GM19035 (cell line): ENCODE measurements around the gene GFPT2.
A peak's percentile ranks its signal among the peaks of the same experiment; 100 is the strongest.

Source experiments
- ATAC-seq: cut with Tn5 transposase; IDR thresholded peaks from one replicate; pipeline ENCODE4 v1.9.1; 2021; ENCODE audit not compliant: unreplicated experiment

GFPT2 gene

DNA sequence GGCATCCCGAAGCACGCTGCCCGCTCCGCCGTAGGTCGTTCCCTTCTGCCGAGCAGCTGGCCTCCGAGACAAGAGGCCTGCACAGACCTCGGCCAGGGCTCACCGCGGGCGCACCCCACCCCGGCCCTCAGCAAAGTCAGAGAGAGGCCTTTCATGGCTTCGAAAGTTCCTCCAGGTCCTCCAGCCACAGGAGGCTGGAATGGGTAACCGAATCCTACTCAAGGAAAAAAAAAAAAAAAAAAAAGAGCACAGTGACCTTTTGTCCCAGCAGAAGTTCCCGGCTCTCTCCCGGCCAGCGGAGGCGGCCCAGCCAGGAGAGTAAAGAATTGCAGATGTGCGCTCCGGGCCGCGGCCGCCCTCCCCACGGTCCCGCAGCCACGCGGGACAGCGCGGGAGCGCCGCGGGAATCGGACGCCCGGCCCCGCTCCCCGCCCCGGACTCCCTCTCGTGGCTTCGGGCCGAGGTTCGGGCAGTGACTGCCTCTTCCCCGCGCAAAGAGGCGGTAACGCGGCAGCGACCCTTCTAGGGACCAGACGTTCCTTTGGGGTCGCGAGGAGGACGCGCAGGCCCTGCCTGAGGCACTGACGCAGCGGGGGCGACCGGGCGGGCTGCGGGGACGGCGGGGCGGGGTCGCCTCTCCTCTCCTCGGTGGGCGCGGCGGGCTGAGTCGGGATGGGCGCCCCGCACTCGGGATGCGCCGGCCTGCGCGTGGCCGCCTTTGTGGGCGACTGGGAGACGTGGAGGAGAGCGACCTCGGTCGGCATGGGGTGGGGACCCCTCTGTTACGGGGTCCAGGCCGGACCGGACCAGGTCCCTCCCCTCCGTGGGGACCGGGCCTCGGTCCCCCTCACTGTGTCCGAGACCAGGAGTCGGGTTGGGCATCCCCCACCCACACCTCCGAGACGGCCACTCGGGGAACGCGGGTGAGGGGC is 754 bp downstream of the GFPT2 start:
- peak; percentile 9 for ATAC-seq

DNA sequence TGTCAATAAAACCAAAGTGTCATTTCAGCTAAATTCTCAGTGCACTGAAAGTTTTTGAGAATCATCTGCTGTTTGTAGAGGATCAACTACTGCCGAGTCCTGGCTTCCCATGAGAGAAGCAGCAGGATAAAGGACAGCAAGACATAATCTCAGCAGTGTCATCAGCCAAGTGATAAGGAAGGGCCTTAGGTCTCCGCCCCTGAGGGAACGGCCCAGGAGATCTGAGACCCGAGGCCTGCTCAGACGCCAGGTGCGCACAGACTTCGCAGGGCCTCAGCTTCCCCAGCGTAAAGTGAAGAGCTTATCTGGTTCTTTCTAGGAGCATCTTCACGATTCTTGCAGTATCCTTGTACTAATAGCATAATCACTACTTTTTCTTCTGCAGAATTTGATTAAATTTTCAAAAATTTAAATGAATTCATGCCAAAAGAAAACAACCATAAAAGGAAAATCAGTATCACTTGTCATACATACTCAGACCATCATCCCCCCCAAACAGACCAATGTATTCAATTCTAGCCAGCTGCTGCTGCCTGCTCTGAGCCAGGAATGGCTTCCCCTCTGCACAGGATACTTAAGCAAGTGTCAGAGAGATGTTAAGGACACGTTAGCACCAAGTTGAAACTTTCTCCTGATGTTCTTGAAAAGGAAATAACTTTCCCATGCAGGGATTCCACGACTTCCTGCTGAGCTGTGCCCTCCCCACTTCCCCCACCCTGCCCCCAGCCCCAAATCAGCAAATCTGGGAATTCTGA is 2.2 kb downstream of the GFPT2 start:
- no peak for ATAC-seq

DNA sequence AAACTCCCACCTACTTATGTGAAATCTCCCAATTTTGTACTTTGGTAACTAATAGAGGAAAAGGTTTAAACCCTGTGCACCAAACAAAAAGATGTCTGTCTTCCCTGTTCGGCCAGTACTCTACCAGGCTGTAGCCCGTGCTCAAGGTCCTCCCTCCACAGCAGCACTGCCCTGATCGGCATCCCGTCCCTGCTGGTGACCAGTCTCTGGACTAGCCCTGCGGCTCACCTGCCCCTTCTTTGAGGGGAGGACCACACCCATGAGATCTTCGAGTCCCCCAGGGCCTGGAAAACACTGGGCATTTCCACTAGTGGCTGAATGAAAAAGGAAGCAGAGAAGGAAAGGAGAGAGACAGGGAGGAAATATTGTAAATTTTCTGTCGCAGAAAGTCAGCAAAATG is 2.8 kb downstream of the GFPT2 start:
- no peak for ATAC-seq

DNA sequence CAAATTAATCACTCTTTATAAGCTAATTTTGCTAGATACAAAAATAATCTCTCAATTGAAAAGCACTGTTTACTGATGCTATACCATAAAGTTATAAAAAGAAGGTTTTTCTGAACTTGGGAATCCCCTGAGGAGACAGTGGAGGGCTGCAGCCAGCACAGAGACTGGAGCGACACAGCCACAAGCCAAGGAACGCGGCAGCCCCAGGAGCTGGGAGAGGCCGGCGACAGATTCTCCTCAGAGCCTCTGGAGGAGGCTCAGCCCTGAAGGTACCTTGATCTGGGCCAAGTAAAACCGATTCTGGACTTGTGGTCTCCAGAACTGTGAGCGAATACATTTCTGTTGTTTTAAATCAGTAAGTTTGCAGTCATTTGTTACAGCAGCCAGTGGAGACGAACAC is 3.7 kb downstream of the GFPT2 start:
- no peak for ATAC-seq

DNA sequence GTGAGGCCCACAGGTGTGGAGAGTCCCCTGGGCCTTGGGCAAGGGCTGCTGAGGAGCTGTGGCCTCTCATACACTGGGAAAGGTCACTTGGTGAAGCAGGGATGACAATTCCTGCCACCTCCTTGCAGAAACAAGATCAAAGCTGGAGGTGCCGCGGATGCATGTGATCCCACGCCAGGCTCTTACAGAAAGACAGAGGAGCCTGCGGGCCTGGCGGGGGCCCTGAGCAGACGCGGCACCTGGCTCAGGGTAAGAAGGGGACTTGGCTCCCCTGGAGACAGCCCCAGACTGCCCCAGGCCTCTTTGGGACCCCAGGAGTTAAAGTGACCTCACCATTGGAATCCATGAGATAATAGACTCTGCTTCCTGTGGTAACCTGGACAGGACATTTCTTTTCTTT is 4.8 kb downstream of the GFPT2 start:
- ATAC-seq, result no peak

DNA sequence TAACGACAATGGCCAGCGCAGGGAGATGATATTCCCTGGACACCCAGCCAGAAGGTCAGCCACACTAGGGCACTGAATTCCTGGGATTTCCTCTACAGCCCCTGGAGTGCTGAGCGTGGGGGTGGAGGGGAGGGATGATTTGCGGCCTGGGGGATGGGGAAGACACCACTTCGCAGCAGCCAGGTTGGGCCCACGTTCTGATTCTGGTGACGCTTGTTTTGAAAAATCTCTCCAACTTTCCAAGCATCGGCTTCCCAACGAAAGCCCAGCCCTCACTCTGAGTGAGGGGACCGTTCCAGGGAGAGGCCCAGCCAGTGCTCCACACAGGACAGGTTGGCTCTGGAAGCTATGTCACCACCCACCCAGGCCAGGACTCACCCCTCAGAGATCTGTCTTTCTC is 5.4 kb downstream of the GFPT2 start:
- no peak for ATAC-seq

DNA sequence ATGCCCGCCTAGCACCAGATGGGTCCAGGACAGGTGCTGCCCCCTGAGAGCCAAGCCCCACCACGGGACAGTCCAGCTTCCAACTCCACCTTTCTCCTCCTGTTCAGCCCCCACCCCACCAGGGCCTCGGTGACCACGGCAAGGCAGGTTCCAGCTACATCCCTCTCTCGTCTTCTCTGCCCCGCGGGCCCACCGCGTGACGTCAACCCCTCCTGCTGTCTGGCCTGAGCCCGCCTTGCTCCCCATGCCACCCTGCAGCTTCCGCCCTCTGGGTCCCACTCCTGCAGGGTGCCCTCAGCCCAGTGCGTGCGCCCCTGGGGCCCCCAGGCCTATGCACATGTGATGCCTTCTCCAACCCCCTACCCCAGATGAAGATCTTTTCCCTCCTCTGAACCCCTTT is 6.8 kb downstream of the GFPT2 start:
- no peak for ATAC-seq

DNA sequence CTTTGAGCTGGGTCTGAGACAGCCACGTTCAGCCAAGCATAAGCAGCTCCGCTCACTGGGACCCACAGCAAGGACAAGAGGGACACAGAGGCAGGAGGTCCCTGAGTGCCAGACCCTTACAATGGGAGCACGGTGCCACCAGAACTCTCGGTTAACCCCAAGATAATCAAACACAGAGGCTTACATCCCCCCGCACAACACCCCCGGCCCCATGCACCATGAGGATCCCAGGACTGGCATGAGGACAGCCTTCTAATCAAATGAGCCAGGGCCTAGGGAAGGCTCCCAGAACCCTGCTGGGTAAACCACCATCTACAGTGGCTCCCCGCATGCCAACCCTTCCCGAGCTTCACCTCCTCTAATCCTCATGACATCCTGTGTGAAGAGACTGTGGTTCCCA is 7.4 kb downstream of the GFPT2 start:
- no peak for ATAC-seq

DNA sequence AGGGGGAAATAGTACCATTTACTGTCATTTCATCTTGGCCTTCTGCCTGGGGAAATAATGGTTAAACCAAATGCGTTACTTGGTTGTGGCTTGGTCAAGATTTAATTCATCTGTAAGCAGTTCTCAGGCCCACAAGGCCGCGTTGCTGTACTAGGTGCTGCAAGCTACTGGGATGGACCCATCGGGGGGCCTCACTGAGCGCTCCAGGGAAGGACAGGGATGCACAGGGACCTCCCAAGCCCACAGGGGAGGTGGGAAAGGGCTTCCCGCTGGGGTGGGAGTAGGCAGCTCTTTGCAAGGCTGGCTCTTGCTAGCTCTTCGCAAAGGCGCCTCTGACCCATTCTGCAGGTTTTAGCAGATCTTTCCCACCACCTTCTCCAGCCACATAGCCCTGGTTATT is 8.0 kb downstream of the GFPT2 start:
- no peak for ATAC-seq

DNA sequence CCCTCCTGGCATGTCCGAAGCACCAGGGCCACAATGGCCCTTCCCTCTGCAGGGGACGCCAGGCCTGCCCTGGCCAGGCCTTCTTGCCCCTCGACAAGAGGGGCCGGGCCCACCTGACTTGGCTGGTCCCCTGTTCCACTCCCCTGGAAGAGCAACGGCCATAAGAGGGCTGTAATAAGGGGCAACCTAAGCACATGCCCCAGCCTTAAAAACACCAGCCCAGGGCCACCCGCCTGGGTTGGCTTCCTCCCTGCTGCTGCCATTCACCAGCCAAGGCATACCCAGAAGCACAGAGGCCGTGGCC is 8.5 kb downstream of the GFPT2 start:
- no peak for ATAC-seq

DNA sequence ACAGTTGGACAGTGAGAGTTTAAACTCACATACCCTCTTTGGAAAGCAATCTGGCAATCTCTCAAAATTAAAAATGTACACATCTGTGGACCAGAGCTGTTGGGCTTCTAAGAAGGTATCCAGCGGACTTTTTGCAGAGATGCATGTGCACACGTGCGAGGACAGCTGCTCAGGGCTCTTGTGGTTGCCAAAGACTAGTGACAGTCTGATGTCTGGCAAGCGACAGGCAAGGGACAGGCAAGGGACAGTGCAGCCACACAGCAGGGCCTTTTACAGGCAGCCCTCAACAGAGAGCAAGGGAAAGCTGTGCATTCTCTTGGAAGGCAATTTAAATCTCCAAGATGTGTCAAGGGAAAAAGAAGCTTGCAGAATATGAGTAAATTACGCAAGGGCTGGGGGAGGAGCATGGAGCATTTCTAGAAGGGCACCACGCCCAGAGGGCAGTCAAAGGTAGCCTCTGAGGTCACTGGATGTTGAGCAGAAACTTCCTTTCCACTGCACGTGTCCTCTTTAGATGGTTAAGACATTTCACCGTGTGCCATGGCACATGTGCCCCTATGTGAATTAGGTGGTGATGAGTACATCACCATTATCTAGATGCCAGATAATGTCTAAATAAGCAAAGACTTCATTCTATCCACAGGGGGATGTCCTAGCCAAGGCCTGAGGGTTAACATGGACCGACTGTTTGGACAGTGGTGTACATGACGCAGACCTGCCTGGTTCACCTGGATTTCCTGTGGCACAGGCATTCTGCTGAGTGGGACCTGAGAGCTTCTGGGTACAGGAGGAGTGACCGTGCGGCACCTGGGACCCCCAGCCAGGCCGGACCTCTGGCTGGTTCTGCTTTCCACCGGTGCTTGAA is 9.1 kb downstream of the GFPT2 start:
- ATAC-seq, result no peak

DNA sequence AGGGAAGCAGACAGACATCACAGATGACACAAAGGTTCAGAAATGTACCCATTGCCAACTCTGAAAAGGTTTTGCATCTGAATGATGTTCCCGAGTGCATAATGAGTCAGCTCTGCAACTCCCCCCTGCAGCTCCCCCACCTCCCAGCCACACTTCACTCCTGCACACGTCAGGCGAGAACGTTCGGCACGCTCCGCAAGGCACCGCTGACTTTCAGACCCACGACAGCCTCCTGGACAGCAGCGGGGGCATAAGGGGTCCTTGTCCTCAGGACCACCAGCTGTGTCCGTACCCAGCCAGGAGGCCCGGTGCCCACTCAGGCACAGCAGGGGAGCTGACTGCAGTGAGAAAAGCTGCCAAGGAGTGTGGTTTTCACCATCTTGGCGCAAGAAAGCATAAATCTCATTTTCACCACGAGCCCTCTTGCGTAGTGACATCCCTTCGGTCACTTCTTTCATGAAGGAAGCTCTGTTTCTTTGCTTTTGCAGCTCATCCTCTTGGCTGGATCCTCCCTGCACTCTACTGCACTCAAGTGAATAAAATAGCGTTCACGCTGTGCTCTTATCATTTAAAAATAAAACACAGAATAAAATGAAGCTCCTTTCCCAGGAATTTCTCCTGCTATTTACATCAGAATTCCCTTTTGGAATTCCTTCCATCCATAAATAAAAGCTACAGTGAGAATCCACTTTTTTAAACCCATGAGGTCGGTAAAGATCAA is 9.9 kb downstream of the GFPT2 start:
- no peak for ATAC-seq

DNA sequence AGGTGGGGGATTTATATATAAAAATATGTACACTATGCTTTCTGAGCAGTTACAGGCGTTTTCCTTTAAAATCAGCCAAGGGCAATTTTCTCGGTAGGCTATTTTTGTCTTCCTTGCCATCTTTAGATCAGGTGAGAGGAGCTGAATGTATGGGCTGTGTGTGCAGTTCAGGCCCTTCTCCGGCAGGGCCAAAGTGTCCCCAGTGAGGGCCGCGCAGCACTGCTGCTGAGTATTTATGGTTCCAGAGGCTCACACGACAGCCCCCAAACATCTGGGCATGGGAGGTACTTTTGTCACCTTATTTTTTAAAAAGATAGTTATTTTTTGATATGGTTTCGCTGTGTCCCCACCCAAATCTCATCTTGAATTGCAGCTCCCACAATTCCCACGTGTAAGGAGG is 11.5 kb downstream of the GFPT2 start:
- no peak for ATAC-seq

DNA sequence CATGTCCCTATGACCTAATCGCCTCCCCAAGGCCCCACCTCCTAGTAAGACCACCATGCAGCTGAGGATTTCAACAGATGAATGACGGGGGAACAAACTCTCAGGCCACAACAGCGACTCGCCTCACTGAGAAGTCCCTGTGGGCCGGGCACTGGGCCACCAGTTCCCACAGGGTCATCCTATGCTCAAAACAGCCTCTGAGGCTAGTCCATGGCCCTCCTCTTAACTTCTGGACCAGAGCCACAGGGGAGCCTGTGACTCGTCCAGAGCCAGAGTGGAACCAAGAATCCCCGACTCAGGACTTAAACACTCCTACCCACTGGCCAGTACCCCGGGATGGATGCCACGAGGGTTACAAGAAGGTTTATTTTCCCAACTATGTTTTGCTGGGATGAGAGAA is 12.3 kb downstream of the GFPT2 start:
- no peak for ATAC-seq

DNA sequence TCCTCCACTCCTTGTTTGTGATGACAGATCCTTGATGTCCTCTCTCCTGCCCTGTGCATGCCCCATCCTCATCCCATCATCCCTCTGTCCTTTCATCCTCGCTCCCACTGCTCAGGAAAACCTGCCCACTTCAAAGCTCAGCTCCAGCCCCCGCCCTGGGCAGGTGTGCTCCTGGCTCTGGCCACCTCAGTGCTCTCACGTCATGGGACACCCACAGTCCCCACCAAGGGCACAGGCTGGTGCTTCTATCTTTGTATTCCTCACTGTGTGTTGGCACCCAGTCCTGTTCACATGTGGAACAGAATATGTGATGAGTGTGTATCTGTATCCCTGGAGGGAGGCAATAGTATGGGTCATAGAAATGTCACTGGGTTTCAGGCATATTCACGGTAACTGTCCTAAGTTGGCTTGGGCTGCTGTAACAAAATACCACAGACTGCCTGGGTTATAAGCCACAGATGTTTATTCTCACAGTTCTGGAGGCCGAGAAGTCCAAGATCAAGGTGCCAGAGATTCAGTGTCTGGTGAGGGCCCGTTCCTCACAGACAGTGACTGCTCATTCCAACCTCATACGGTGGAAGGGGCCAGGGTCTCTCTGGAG is 13.5 kb downstream of the GFPT2 start:
- ATAC-seq, result no peak

DNA sequence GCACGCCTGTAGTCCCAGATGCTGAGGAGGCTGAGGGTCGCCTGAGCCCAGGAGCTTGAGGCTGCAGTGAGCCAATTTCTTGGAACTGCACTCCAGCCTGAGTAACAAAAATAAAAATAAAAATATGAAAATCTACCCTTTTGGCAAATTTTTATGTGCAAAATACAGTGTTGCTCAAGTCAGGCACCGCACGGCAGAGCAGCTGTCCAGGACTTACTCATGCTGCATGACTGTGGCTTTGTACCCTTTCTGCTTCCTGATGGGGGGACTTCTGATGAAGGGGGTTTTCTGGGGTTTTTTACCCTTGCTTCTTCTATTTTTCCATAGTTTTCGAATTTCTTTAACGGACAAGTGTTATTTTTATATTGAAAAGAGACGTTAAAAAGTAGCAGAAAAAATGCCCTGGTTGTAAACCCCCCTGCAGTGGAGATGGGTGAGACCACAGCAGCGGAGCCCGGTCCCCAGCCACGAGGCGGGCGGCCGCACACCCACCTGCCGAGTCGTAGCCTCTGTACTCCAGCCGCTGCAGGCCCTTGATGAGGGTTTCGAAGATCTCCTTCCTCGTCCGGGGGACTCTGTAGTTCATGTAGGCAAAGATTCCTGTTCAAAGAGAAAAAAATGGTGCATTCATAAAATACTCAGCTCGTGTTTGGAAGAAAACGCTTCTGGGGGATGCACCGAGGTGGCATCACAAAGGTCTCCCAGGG is 15.0 kb downstream of the GFPT2 start:
- ATAC-seq, result no peak

DNA sequence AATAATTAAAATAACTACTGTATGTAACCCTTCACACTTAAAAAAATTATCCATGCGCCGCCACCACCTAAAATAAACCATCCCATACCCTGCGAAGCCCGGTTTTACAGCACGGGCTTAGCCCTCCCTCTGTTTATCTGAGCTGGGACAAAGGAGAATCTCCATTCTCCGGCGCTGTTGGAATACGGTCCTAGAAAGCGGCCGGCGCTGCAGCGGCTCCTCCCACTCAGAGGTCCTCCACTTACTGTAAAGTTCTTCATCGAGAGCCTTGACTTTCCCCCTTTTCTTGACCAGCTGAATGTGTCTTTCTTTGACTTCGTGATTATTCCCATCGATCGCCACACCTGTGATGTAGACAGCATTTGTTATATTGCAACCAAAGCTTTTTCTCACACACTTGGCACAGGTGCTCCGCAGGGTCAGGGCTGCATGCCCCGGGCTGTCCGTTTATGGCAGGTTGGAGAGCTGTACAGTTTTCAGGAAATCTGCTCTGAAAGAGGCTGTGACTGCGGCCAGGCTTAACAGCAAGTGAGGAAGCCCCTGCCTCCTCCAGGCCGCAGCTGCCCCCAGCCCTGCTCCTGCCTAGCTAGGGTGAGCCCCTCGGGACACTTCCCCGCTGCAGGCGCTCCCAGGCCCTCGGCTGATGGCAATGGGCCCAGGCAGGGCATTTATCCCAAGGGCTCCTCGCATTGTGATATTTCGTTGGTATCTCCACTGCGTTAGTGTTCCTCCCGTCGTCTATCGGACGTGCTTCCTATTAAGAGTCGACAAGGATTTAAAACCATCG is 16.7 kb downstream of the GFPT2 start:
- no peak for ATAC-seq

DNA sequence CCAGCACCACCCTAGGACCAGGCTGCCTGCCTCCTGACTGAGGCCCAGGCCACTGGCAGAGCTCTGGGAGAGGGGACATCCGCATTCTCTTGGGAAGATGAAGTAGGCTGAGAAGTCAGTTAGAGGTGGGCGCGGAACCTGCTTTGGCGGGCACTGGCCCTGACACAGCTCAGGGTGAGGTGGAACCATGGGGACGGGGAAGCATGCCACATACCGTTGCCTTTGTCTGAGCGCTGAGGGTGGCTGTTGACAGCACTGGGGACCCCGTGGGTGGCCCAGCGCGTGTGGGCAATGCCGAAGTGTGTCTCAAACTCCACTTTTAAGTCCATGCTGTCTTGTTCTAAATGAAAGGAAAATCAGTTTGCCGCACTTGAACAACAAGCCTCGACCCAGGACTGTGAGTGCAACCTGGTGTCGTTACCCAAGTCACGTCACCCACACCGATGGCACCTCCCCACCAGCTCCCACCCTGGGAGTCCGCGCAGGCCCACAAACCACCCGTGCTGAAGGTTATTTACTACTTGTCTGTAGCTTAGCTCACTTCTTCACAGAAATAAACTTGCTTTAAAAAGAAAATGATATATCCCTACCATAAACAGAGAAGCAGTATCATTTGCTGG is 17.4 kb downstream of the GFPT2 start:
- ATAC-seq, result no peak
